ENCODE data around the gene BRSK2.
"Not testable (repeated sequence)": the region's sequence is repeated elsewhere in the genome, so short reads cannot be mapped to it uniquely, and the experiment has no call there.

- TF ChIP-seq CTCF (conservative IDR thresholded peaks at IDR 0.05 in 1 of 2, IDR thresholded peaks at IDR 0.05 in 1 of 2; ENCODE audit: low read depth in 1 of 2, low read length in 2 of 2); EZH2 (IDR thresholded peaks at IDR 0.05; ENCODE audit: low read length, missing control alignments): not testable (repeated sequence)
These were observed 120.6 kb downstream of the BRSK2 start for GRCh38 chr11:1510351-1510750.
